ENCODE measurements around the gene C1QTNF6. TPM values are rescaled to one million over a fixed set of nuclear protein-coding genes. Genes with fewer than 3 reads are reported as not detected.
"Not testable (repeated sequence)": the region's sequence is repeated elsewhere in the genome, so short reads cannot be mapped to it uniquely, and the experiment has no call there.

C1QTNF6 gene
- polyA plus RNA-seq, 1 donor from 2014 or later: 5.3 TPM

- Histone ChIP-seq H2AFZ (ENCODE audit: low read depth, low read length) (no peak overlapping the region), H3F3A (ENCODE audit: insufficient read depth, low read length, poor library complexity, severe bottlenecking) (no peaks in the 10 kb centered on the region), H3K9me2 (ENCODE audit: insufficient read depth, low read length) (no peaks in the 10 kb centered on the region), H3K36me3 (ENCODE audit: insufficient read depth, low read length) (no peaks in the 10 kb centered on the region), H3K27ac (ENCODE audit: low read length) (no peak overlapping the region), H3K4me3 (ENCODE audit: low read length) (no peak overlapping the region), H3K9ac (ENCODE audit: low read length) (no peak overlapping the region), H3K27me3 (ENCODE audit: insufficient read depth, low read depth, low read length) (no peaks in the 10 kb centered on the region), H3K4me2 (ENCODE audit: low read length) (no peak overlapping the region), H4K20me1 (ENCODE audit: insufficient read depth) (no peaks in the 10 kb centered on the region), H3K9me3 (ENCODE audit: low read length) (no peaks in the 10 kb centered on the region), H3K79me2 (replicated peaks; ENCODE audit: insufficient read depth, low read length) (no peaks in the 10 kb centered on the region)
- TF ChIP-seq REST (IDR thresholded peaks at IDR 0.05; ENCODE audit: borderline replicate concordance) (no peak), TAF1 (IDR thresholded peaks at IDR 0.05; ENCODE audit: low read depth) (no peak)
Measured at GRCh38 chr22:37234736-37235711, 47.0 kb upstream of the C1QTNF6 start.

GRCh38 chr22:37233751-37234631 is 45.9 kb upstream of the C1QTNF6 start:
- no peak overlapping the region for H3K4me3 ChIP-seq (ENCODE audit: low read length)
- no peak overlapping the region for H3K9ac ChIP-seq (ENCODE audit: low read length)
- H3K27ac ChIP-seq (ENCODE audit: low read length): no peak overlapping the region
- TF ChIP-seq REST (IDR thresholded peaks at IDR 0.05; ENCODE audit: borderline replicate concordance) (no peak), TAF1 (IDR thresholded peaks at IDR 0.05; ENCODE audit: low read depth) (no peak), EZH2 (IDR thresholded peaks at IDR 0.05; ENCODE audit: borderline replicate concordance, insufficient read depth, low read length, poor library complexity, severe bottlenecking) (no peak), RAD21 (conservative IDR thresholded peaks at IDR 0.05) (no peak), SMC3 (conservative IDR thresholded peaks at IDR 0.05; ENCODE audit: poor library complexity) (no peak), MXI1 (conservative IDR thresholded peaks at IDR 0.05; ENCODE audit: poor library complexity, severe bottlenecking) (no peak), CTCF (IDR thresholded peaks at IDR 0.05; ENCODE audit: poor library complexity, severe bottlenecking) (no peak), EP300 (conservative IDR thresholded peaks at IDR 0.05; ENCODE audit: poor library complexity, severe bottlenecking) (no peak), POLR2AphosphoS5 (IDR thresholded peaks at IDR 0.05) (no peak)
- H3K79me2 ChIP-seq (replicated peaks; ENCODE audit: insufficient read depth, low read length): no peaks in the 10 kb centered on the region
- H4K20me1 ChIP-seq (ENCODE audit: insufficient read depth): no peaks in the 10 kb centered on the region
- no peaks in the 10 kb centered on the region for H3K9me3 ChIP-seq (ENCODE audit: low read length)
- H3K9me2 ChIP-seq (ENCODE audit: insufficient read depth, low read length): no peaks in the 10 kb centered on the region
- H3F3A ChIP-seq (ENCODE audit: insufficient read depth, low read length, poor library complexity, severe bottlenecking): no peaks in the 10 kb centered on the region
- no peak overlapping the region for H2AFZ ChIP-seq (ENCODE audit: low read depth, low read length)
- no peaks in the 10 kb centered on the region for H3K27me3 ChIP-seq (ENCODE audit: insufficient read depth, low read depth, low read length)
- no peak overlapping the region for H3K4me2 ChIP-seq (ENCODE audit: low read length)
- H3K36me3 ChIP-seq (ENCODE audit: insufficient read depth, low read length): no peaks in the 10 kb centered on the region

GRCh38 chr22:37233371-37233750 is 45.3 kb upstream of the C1QTNF6 start:
- not testable (repeated sequence) for H3K9ac ChIP-seq (ENCODE audit: low read length); H3K79me2 ChIP-seq (replicated peaks; ENCODE audit: insufficient read depth, low read length); H3K9me3 ChIP-seq (ENCODE audit: low read length); H3K9me2 ChIP-seq (ENCODE audit: insufficient read depth, low read length); H4K20me1 ChIP-seq (ENCODE audit: insufficient read depth); H3K36me3 ChIP-seq (ENCODE audit: insufficient read depth, low read length); H2AFZ ChIP-seq (ENCODE audit: low read depth, low read length); H3F3A ChIP-seq (ENCODE audit: insufficient read depth, low read length, poor library complexity, severe bottlenecking); H3K4me2 ChIP-seq (ENCODE audit: low read length); H3K27ac ChIP-seq (ENCODE audit: low read length); H3K4me3 ChIP-seq (ENCODE audit: low read length); H3K27me3 ChIP-seq (ENCODE audit: insufficient read depth, low read depth, low read length)

All from neural cell (in vitro differentiated cells).